Measurements from ENCODE around the gene SIGLEC11.

DNA sequence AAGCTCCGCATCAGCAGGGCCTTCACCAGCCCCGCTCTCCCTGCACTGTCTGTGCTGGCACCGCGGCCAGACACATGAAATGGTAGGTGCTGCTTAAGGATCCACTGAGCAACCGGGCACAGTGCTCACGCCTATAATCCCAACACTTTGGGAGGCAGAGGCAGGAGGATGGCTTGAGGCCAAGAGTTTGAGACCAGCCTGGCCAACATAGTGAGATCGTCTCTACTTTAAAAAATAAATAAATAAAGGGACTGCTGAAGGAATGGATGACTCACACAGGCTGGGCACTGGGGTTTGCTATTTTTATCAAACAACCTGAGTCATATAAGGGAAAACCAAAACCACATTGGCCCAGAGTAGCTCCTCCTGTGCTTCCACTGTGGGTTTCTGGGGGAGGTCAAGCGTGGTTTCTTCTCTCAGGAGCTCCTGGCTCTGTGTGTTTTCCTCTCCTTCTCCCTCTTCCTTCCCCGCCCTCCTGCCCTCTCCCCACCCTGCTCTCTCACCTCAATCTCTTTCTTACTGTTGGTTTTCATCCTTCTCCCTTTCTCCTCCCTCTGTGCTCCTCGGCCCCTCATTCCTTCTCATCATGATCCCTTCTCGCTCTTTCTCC, 42.9 kb upstream of the SIGLEC11 start:
- no peak for TF ChIP-seq YY1 (IDR thresholded peaks at IDR 0.05)
- TF ChIP-seq, protein P1, sequence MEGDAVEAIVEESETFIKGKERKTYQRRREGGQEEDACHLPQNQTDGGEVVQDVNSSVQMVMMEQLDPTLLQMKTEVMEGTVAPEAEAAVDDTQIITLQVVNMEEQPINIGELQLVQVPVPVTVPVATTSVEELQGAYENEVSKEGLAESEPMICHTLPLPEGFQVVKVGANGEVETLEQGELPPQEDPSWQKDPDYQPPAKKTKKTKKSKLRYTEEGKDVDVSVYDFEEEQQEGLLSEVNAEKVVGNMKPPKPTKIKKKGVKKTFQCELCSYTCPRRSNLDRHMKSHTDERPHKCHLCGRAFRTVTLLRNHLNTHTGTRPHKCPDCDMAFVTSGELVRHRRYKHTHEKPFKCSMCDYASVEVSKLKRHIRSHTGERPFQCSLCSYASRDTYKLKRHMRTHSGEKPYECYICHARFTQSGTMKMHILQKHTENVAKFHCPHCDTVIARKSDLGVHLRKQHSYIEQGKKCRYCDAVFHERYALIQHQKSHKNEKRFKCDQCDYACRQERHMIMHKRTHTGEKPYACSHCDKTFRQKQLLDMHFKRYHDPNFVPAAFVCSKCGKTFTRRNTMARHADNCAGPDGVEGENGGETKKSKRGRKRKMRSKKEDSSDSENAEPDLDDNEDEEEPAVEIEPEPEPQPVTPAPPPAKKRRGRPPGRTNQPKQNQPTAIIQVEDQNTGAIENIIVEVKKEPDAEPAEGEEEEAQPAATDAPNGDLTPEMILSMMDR (IDR thresholded peaks at IDR 0.05; ENCODE audit: low read depth, low read length, missing input control): no peak
- no peak for TF ChIP-seq FOXA1 (IDR thresholded peaks at IDR 0.05)

Measured in liver (tissue), 2 donors.